CD4-positive, alpha-beta T cell treated with Interleukin-15 for 4 hours (primary cell): ENCODE results near the gene SEZ6L2.
A peak's percentile ranks its signal among the peaks of the same experiment; 100 is the strongest.
"Not testable (repeated sequence)": the region's sequence is repeated elsewhere in the genome, so short reads cannot be mapped to it uniquely, and the experiment has no call there.

Experiments
- DNase-seq: peaks from one replicate; pipeline ENCODE4 v3.0.0-alpha.2; 2020; ENCODE audit warnings: low spot score

SEZ6L2 gene

GRCh38 chr16:29910819-29911675 is 11.7 kb upstream of the SEZ6L2 start:
- no peak for DNase-seq

- not testable (repeated sequence) for DNase-seq
Observed at GRCh38 chr16:29909851-29910250, 10.5 kb upstream of the SEZ6L2 start.

- DNase-seq: no peak
Observed at GRCh38 chr16:29909391-29909790, 10.0 kb upstream of the SEZ6L2 start.

DNA sequence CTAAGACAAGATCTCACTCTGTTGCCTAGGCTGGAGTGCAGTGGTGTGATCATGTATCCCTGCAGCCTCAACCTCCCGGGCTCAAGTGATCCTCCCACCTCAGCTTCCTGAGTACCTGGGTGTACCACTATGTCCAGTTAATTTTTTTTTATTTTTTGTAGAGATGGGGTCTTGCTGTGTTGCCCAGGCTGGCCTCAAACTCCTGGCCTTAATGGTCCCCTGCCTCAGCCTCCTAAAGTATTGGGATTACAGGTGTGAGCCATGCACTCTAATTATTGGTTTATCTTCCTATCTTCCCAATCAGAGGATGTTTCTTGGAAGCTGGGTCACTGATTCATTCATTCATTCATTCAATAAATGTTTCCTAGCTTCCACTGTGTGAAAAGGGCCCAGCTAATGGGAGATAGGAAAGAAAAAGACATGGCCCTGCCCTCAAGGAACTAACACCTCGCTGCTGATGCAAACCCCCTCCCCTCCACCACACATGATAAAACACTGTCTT is 9.4 kb upstream of the SEZ6L2 start:
- DNase-seq: no peak

DNA sequence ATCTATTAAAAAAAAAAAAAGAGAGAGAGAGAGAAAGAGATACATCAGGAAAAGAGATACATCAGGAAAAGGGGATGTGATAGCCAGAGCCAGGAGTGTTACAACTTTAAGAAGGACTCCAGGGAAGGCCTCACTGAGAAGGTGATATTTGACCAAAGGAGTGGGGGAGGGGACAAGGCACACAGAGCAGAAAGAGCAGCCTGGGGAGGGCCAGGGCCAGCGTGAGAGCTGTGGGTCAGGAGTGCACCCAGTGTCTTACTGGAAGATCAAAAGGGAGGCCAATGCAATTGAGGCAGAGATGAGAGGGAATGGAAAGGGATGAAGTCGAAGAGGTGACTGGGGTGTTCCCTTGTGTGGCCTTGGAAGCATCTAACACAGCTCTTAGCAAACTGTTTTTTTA is 8.6 kb upstream of the SEZ6L2 start:
- DNase-seq: no peak

GRCh38 chr16:29906520-29907244 is 7.3 kb upstream of the SEZ6L2 start:
- DNase-seq: no peak

GRCh38 chr16:29905668-29906067 is 6.3 kb upstream of the SEZ6L2 start:
- no peak for DNase-seq

GRCh38 chr16:29904947-29905346 is 5.6 kb upstream of the SEZ6L2 start:
- no peak for DNase-seq

- DNase-seq: no peak
Observed at GRCh38 chr16:29903590-29903989, 4.2 kb upstream of the SEZ6L2 start.

GRCh38 chr16:29901607-29901945 is 2.2 kb upstream of the SEZ6L2 start:
- DNase-seq: no peak

GRCh38 chr16:29900888-29901606 is 1.7 kb upstream of the SEZ6L2 start:
- no peak for DNase-seq

DNA sequence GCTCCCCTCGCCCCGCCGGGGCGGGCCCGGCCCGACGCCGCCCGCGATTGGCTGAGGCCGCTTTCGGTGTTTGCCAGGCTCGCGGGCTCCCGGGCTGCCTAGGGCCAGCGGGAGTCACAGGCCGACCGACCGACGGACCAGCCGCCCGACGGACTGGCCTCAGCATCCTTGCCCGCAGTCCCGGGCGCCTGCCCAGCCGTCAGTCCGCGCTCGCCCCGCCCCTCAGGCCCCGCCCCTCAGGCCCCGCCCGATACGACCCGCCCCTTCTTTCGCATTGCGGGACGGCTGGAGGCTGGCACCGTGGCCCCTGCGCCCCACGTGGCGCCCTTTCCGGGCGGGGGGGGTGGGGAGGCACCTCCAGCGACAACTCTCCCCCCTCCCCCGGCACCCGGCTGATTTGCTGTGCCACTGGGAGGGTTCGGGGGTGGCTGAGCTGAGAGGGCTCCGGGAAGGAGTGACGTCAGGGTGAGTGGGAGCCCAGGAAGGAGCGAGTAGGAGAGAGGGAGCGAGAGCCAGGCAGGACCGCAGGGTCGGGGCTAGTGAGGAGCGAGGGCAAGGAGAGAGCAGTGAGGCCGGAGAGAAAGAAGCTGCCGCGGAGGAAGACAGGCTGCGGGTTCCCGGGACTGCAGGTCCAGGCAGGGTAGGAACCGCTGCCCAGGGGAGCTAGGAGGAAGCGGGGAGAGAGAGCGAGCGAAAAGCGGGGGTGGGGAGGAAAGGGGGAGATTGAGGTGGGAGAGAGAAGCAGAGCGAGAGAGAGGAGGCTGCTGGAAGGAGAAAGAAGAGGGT is 945 bp upstream of the SEZ6L2 start, which contains the start of gene ASPHD1:
TSS of gene ASPHD1 (plus strand) at position 387 of the 786 bp plus-strand sequence. CDS start 484 bp downstream, outside the sequence.
- peak; percentile 74 for DNase-seq

- DNase-seq: no peak
Observed at GRCh38 chr16:29898804-29899515, 390 bp downstream of the SEZ6L2 start.

- no peak for DNase-seq
Observed at GRCh38 chr16:29898135-29898803, 1.1 kb downstream of the SEZ6L2 start.

DNA sequence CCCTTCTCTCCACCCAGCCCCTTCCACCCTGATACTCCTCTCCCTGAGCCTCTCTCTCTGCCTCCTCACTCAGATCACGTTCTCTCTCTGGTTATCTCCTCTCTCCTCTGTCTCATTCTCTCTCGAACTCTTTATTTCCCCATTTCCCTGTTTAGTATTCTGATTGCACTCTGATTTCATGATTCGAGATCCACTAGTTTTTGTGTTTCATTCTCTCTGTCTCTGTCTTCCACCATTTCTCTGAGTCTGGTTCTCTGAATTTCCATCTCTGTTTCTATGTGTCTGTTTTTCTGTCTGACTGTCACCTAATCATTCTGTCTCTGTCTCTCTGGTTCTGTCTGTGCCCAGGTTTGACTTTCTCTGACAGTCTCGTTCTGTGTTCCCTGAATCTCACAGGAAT is 2.0 kb downstream of the SEZ6L2 start:
- DNase-seq: no peak

GRCh38 chr16:29896841-29897240 is 2.5 kb downstream of the SEZ6L2 start:
- no peak for DNase-seq

- DNase-seq: no peak
Observed at GRCh38 chr16:29894352-29894751, 5.0 kb downstream of the SEZ6L2 start.

DNA sequence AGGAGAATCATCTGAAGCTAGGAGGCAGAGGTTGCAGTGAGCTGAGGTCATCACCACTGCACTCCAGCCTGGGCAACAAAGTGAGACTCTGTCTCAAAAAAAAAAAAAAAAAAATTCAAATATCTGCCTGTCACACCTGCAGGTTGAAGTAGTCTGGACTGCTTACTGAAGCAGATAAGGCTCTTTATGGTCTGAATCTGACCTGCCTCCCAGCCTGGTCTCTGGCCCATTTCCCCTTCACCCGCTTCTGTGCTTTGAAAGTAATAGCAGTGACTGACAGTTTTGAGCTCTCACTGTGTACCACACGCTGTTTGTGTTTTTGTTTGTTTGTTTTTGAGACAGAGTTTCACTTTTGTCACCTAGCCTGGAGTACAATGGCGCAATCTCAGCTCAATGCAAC is 5.8 kb downstream of the SEZ6L2 start:
- no peak for DNase-seq

DNA sequence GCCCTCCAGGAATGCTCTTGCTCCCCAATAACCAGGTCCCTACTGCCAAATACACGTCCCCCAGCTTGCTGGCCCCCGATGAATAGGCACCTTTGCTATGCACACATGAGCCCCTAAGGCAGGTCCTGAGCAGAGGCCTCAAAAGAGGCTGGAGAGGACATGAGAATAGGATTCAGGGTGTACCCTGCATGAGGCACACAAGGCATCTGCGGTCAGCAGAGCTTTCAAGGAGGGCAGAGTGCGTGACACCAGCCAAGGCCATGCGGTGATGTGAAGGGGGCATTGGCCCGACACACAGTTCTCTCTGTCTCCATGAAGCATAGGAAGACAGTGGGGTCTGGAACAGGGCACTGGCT is 6.9 kb downstream of the SEZ6L2 start:
- no peak for DNase-seq
